ENCODE measurements around the gene TNIK. TPM values are rescaled to one million over a fixed set of nuclear protein-coding genes. Genes with fewer than 3 reads are reported as not detected.

Gene TNIK
- total and polyA plus RNA-seq, 10 of the 15 experiments (the other 5 are each of a cell fraction or from before 2014, with no cell fraction given) = 13.9 to 74.3 (median 48.2) TPM

GRCh38 chr3:171396048-171396447 is 64.2 kb downstream of the TNIK start:
- no peak for DNase-seq (ENCODE audit: low read depth, low spot score)
- peaks cover 96% of the 10 kb centered on the region for H3K79me2 ChIP-seq (ENCODE audit: control insufficient read depth, insufficient read depth, low read length)
- TF ChIP-seq EED (IDR thresholded peaks at IDR 0.05; ENCODE audit: low read depth) (no peak), IRF3 (IDR thresholded peaks at IDR 0.05) (no peak), PBX3 (IDR thresholded peaks at IDR 0.05; ENCODE audit: insufficient replicate concordance, low read depth, low read length) (no peak), TCF7 (IDR thresholded peaks at IDR 0.05; ENCODE audit: borderline replicate concordance) (no peak), KAT2A (conservative IDR thresholded peaks at IDR 0.05; ENCODE audit: control insufficient read depth, low read depth, low read length) (no peak), SMC3 (IDR thresholded peaks at IDR 0.05; ENCODE audit: borderline replicate concordance, low read length) (no peak), CHD2 (IDR thresholded peaks at IDR 0.05; ENCODE audit: borderline replicate concordance, low read depth, low read length) (no peak), ZBTB11 (CRISPR knock-in tag; IDR thresholded peaks at IDR 0.05) (no peak), POU2F2 (IDR thresholded peaks at IDR 0.05; ENCODE audit: borderline replicate concordance, low read depth, low read length) (no peak), PAX8 (IDR thresholded peaks at IDR 0.05) (no peak), NFYA (IDR thresholded peaks at IDR 0.05; ENCODE audit: borderline replicate concordance, low read depth, low read length) (no peak), HDAC2 (IDR thresholded peaks at IDR 0.05) (no peak)
- in situ Hi-C loops (cut with MboI) = no loop called here
- no peaks in the 10 kb centered on the region for H3K27me3 ChIP-seq (replicated peaks in 1 of 2; ENCODE audit: control insufficient read depth in 2 of 2, insufficient read depth in 2 of 2, low read length in 1 of 2)
- no peaks in the 10 kb centered on the region for H4K20me1 ChIP-seq (ENCODE audit: control insufficient read depth, insufficient read depth)
- RAD21 ChIA-PET (ENCODE audit: unreplicated experiment) = interaction anchor here (1.4 kb wide), 1 partner anchor 48 kb away, joined by 3 read pairs; no protein-coding TSS in a partner anchor
- SMC1A ChIA-PET (ENCODE audit: uncharacterized antibody, unreplicated experiment) = interaction anchor here (0.9 kb wide), 1 partner anchor 97 kb away, joined by 3 read pairs; no protein-coding TSS in a partner anchor
- H3K4me2 ChIP-seq (ENCODE audit: control insufficient read depth, insufficient read depth) = no peak overlapping the region
- FAIRE-seq = no peak
- ATAC-seq = no peak
- no peak overlapping the region for H3K9ac ChIP-seq (ENCODE audit: control insufficient read depth, insufficient read depth, low read length)
- H2AFZ ChIP-seq (ENCODE audit: control insufficient read depth, low read depth, low read length) = no peak overlapping the region
- H3K4me3 ChIP-seq = no peak overlapping the region
- no TSS peak for BruUV-seq (replicated peaks)
- peaks cover 0 to 2% of the 10 kb centered on the region in 2 experiments; a peak in 2 of 4 replicates for H3K36me3 ChIP-seq (ENCODE audit: control insufficient read depth in 2 of 2, insufficient read depth in 2 of 2, low read length in 1 of 2)
- POLR2A ChIA-PET = no interaction called here
- H3K9me3 ChIP-seq (replicated peaks; ENCODE audit: control insufficient read depth, insufficient read depth, low read length) = no peaks in the 10 kb centered on the region; the same call in 2 of the 3 replicates
- CTCF ChIA-PET = no interaction called here
- H3K27ac ChIP-seq (ENCODE audit: control insufficient read depth, insufficient read depth) = no peak overlapping the region
- WGBS (ENCODE audit: insufficient coverage, insufficient replicate concordance, low lambda C conversion rate, missing lambda C conversion rate) = 100% methylated on average over 3 of the region's 3 CpGs
- intact Hi-C loops (cut with micrococcal nuclease; ENCODE audit: unreplicated experiment) = no loop called here
- H3K4me1 ChIP-seq (ENCODE audit: control insufficient read depth, insufficient read depth, low read length) = peaks cover 5% of the 10 kb centered on the region

All from GM12878 (cell line).